Endothelial cell of umbilical vein (primary cell): Measurements from ENCODE around the gene MRPS11. TPM values are rescaled to one million over a fixed set of nuclear protein-coding genes. Genes with fewer than 3 reads are reported as not detected.

ENCODE experiments used
- BruUV-seq: library from RNA; stranded (reverse); fragments of 400-500 nt; replicated peaks from 2 replicates; lab custom pipeline; 2021; lab: Mats Ljungman, UMichigan
- CTCF ChIA-PET: fragments of 300-600, 350-600 bp; sonication (Branson Sonifier 250); formaldehyde crosslinking; loops from one replicate; lab custom pipeline; 2021; ENCODE audit warnings: antibody characterized with exemption, inconsistent platforms; lab: Charles Lee
- POLR2A ChIA-PET: fragments of 300-600, 350-600 bp; sonication (Branson Sonifier 250); formaldehyde crosslinking; loops from one replicate; lab custom pipeline; 2021; ENCODE audit warnings: antibody characterized with exemption, inconsistent platforms; lab: Charles Lee
- DNase-seq: peaks from one replicate; pipeline ENCODE4 v3.0.0-alpha.2; 2011; ENCODE audit warnings: low read depth, low spot score
- FAIRE-seq: peaks from 2 replicates; lab custom pipeline; 2011; peaks lifted over from hg19 to GRCh38; lab: Jason Lieb, UNC
- H2AFZ ChIP-seq: 2 replicates; pipeline ENCODE4 v1.6.0; 2012; ENCODE audit warnings: low read depth, low read length, control low read depth, inconsistent platforms
- H3K27ac ChIP-seq: 2 replicates; pipeline ENCODE4 v1.5.1; 2011; ENCODE audit warnings: low read depth, mild to moderate bottlenecking, control low read depth, low read length, moderate library complexity; ENCODE audit not compliant: insufficient read depth
- H3K27me3 ChIP-seq, 2 experiments: 2 replicates each; pipeline versions ENCODE4 v1.6.0 to v1.6.1; 2011; ENCODE audit warnings: low read length in 2 of 2, mixed read lengths in 1 of 2; ENCODE audit not compliant: control insufficient read depth in 2 of 2, insufficient read depth in 2 of 2
- H3K36me3 ChIP-seq, 2 experiments: 2 replicates in 1 of 2; 3 replicates in 1 of 2; pipeline ENCODE4 v1.5.1; 2011; ENCODE audit warnings: low read length in 2 of 2, mild to moderate bottlenecking in 1 of 2, moderate library complexity in 1 of 2; ENCODE audit not compliant: control insufficient read depth in 2 of 2, insufficient read depth in 2 of 2; ENCODE audit errors: extremely low read depth in 1 of 2
- H3K4me1 ChIP-seq: 3 replicates; pipeline ENCODE4 v1.5.1; 2011; ENCODE audit warnings: mild to moderate bottlenecking, low read length; ENCODE audit not compliant: control insufficient read depth, insufficient read depth; ENCODE audit errors: extremely low read depth
- H3K4me2 ChIP-seq: 2 replicates; pipeline ENCODE4 v1.6.1; 2011; ENCODE audit warnings: low read length, control low read depth, mixed read lengths; ENCODE audit not compliant: insufficient read depth
- H3K4me3 ChIP-seq, 3 experiments: fragments of 200-600 bp in 1 of 3; sonication (generic), shearing (Covaris generic) in 1 of 3; replicated peaks in 1 of 3; 2 replicates each; pipeline ENCODE4 v1.5.1; 2011 to 2016; ENCODE audit warnings: control low read depth in 3 of 3, low read length in 3 of 3, mild to moderate bottlenecking in 2 of 3, inconsistent platforms in 1 of 3, low read depth in 1 of 3, moderate library complexity in 1 of 3; ENCODE audit not compliant: insufficient read depth in 1 of 3
- H3K79me2 ChIP-seq: 2 replicates; pipeline ENCODE4 v1.6.0; 2012; ENCODE audit warnings: low read length, inconsistent platforms; ENCODE audit not compliant: control insufficient read depth, insufficient read depth
- H3K9ac ChIP-seq: replicated peaks from 2 replicates; pipeline ENCODE3; 2011; ENCODE audit warnings: low read length, control low read depth; ENCODE audit not compliant: insufficient read depth; ENCODE audit errors: extremely low read depth
- H3K9me1 ChIP-seq: replicated peaks from 3 replicates; pipeline ENCODE4 v1.6.0; 2011; ENCODE audit warnings: mild to moderate bottlenecking, low read length; ENCODE audit not compliant: control insufficient read depth, insufficient read depth; ENCODE audit errors: extremely low read depth
- H3K9me3 ChIP-seq: replicated peaks from 2 replicates; pipeline ENCODE4 v1.5.1; 2012; ENCODE audit warnings: low read length, inconsistent platforms; ENCODE audit not compliant: control insufficient read depth, insufficient read depth
- H4K20me1 ChIP-seq: replicated peaks from 2 replicates; pipeline ENCODE3; 2011; ENCODE audit warnings: mild to moderate bottlenecking, low read length; ENCODE audit not compliant: control insufficient read depth, insufficient read depth; ENCODE audit errors: extremely low read depth
- EZH2 ChIP-seq: IDR thresholded peaks from 2 replicates; pipeline ENCODE4 v1.6.1; 2012; ENCODE audit warnings: borderline replicate concordance, low read depth, mild to moderate bottlenecking, moderate library complexity, low read length, inconsistent platforms; ENCODE audit not compliant: severe bottlenecking
- FOS ChIP-seq: IDR thresholded peaks from 2 replicates; pipeline ENCODE4 v1.6.1; 2011; ENCODE audit warnings: mild to moderate bottlenecking, low read length, moderate library complexity, borderline replicate concordance; ENCODE audit not compliant: insufficient read depth
- GATA2 ChIP-seq: IDR thresholded peaks from 2 replicates; pipeline ENCODE4 v1.7.0; 2011; ENCODE audit warnings: low read depth, mild to moderate bottlenecking, moderate library complexity, mixed read lengths, low read length; ENCODE audit not compliant: insufficient read length, insufficient read depth
- MYC ChIP-seq: IDR thresholded peaks from one replicate; pipeline ENCODE4 v1.6.1; 2011; ENCODE audit warnings: mild to moderate bottlenecking, low read depth, low read length
- POLR2A ChIP-seq: IDR thresholded peaks from 2 replicates; pipeline ENCODE4 v1.6.1; 2012; ENCODE audit warnings: low read depth, mild to moderate bottlenecking, control low read depth, low read length
- POLR2AphosphoS5 ChIP-seq: IDR thresholded peaks from 2 replicates; pipeline ENCODE4 v1.6.1; 2012; ENCODE audit warnings: low read depth, mild to moderate bottlenecking, control low read depth, low read length, moderate library complexity; ENCODE audit not compliant: insufficient read depth
- dilution Hi-C: fragments of 300-500 bp; cut with MboI; formaldehyde crosslinking; loops from one replicate; pipeline ENCODE4 v1.15.0; 2019; ENCODE audit warnings: low sequenced_read_pairs; ENCODE audit not compliant: extremely low pct_ligation_motif_present
- intact Hi-C: fragments of 100-400 bp; cut with micrococcal nuclease; formaldehyde crosslinking; loops from one replicate; pipeline ENCODE4 v1.10.0; 2022
- polyA plus RNA-seq, 4 experiments: library from polyadenylated mRNA; depleted of rRNA in 3 of 4; stranded (reverse) in 3 of 4; unstranded in 1 of 4; fragments of >200 nt; gene quantifications; 2 replicates each; pipeline versions ENCODE4 v1.2.1 to v1.2.3, GENCODE V29; 2011 to 2012; ENCODE audit warnings: missing spikeins in 1 of 4
- total RNA-seq: library from RNA; stranded (reverse); gene quantifications from 2 replicates; pipeline ENCODE4 v1.2.3, GENCODE V29; 2021
- TF ChIP-seq, protein P1 (sequence below): IDR thresholded peaks from 2 replicates; pipeline ENCODE4 v1.6.1; 2011; ENCODE audit not compliant: insufficient read depth, insufficient read length
- TF ChIP-seq, protein P2 (sequence below), 2 donors: IDR thresholded peaks; 1 replicate in 1 of 2; 2 replicates in 1 of 2; pipeline ENCODE4 v1.5.1; 2011; ENCODE audit warnings: low read length in 2 of 2, mild to moderate bottlenecking in 2 of 2, moderate library complexity in 2 of 2, control low read depth in 1 of 2, inconsistent platforms in 1 of 2, low read depth in 1 of 2; ENCODE audit not compliant: insufficient read depth in 1 of 2; ENCODE audit errors: extremely low read depth in 1 of 2

Gene MRPS11
- total and polyA plus RNA-seq, 2 donors (not counting 3 experiments of a cell fraction or from before 2014, with no cell fraction given), result 66.3 to 97.9 TPM

DNA sequence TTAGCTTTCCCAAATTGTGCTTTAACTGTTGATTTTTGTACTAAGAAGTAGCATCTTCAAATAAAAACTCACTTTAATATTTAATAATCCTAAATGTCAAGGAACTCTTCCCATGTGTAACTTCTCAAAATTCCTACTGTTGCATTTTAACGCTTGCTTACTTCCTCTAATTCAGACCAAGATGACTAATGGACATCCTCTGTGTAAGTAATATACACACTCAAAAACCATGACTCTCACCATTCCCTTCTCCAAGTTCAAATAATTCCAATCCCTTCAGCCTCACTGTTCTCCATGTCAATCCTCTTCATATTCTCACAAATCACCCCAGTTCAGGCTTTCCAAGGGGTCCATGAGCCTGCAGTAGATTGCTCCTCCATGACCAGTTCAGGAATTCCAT is 13.3 kb upstream of the MRPS11 start:
- H3K9ac ChIP-seq, result no peak overlapping the region
- H3K27ac ChIP-seq, result peak overlapping the region; percentile 35
- FAIRE-seq, result peak; percentile 72

More for the DNA sequence above, 13.3 kb upstream of the MRPS11 start:
- ChIA-PET CTCF (interaction anchor here (1.5 to 4.6 kb wide), 2 partner anchors 7 to 12 kb away, joined by 4 to 26 read pairs; partner anchors contain the start of genes MRPL46 and MRPS11), POLR2A (no interaction called here)
- no peak for TF ChIP-seq MYC
- TF ChIP-seq FOS, result peak; percentile 45
- no peak for TF ChIP-seq GATA2
- no peak for TF ChIP-seq POLR2A
- TF ChIP-seq POLR2AphosphoS5, result no peak
- TF ChIP-seq, protein P1, sequence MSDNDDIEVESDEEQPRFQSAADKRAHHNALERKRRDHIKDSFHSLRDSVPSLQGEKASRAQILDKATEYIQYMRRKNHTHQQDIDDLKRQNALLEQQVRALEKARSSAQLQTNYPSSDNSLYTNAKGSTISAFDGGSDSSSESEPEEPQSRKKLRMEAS, result no peak
- TF ChIP-seq, protein P2, sequence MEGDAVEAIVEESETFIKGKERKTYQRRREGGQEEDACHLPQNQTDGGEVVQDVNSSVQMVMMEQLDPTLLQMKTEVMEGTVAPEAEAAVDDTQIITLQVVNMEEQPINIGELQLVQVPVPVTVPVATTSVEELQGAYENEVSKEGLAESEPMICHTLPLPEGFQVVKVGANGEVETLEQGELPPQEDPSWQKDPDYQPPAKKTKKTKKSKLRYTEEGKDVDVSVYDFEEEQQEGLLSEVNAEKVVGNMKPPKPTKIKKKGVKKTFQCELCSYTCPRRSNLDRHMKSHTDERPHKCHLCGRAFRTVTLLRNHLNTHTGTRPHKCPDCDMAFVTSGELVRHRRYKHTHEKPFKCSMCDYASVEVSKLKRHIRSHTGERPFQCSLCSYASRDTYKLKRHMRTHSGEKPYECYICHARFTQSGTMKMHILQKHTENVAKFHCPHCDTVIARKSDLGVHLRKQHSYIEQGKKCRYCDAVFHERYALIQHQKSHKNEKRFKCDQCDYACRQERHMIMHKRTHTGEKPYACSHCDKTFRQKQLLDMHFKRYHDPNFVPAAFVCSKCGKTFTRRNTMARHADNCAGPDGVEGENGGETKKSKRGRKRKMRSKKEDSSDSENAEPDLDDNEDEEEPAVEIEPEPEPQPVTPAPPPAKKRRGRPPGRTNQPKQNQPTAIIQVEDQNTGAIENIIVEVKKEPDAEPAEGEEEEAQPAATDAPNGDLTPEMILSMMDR (IDR thresholded peaks at IDR 0.05; ENCODE audit: extremely low read depth in 1 of 2, insufficient read depth in 1 of 2, low read depth in 1 of 2, low read length in 2 of 2), result no peak
- no peak for TF ChIP-seq EZH2
- Histone ChIP-seq H3K36me3 (peaks cover 0 to 8% of the 10 kb centered on the region in 2 experiments), H3K4me3 (no peak overlapping the region), H3K9me1 (no peaks in the 10 kb centered on the region), H3K4me1 (peaks cover 15% of the 10 kb centered on the region), H4K20me1 (no peaks in the 10 kb centered on the region), H3K79me2 (no peaks in the 10 kb centered on the region), H3K9me3 (no peaks in the 10 kb centered on the region), H3K27me3 (no peaks in the 10 kb centered on the region), H3K4me2 (peak overlapping the region; percentile 41), H2AFZ (peak overlapping the region; percentile 11)
- no TSS peak for BruUV-seq
- dilution Hi-C loops (no loop called here), intact Hi-C loops (loop anchor here (1.0 to 10.0 kb wide), 3 partner anchors 10 to 179 kb away; no protein-coding TSS in a partner anchor)
- DNase-seq, result peak; percentile 31
